Trophoblast cell (in vitro differentiated cells and primary cell): ENCODE results near the gene LRRC27.
"Not testable (repeated sequence)": the region's sequence is repeated elsewhere in the genome, so short reads cannot be mapped to it uniquely, and the experiment has no call there.

Experiments used
- DNase-seq, 2 donors: peaks; one replicate each; pipeline ENCODE4 v3.0.0-alpha.2; 2016
- H2AFZ ChIP-seq: 2 replicates; pipeline ENCODE4 v1.6.1; 2013; ENCODE audit warnings: low read length, moderate library complexity, mild to moderate bottlenecking; ENCODE audit not compliant: insufficient read depth, poor library complexity
- H2AK5ac ChIP-seq: 2 replicates; pipeline ENCODE4 v1.6.1; 2013; ENCODE audit warnings: mild to moderate bottlenecking, low read length
- H2BK120ac ChIP-seq: 2 replicates; pipeline ENCODE4 v1.6.1; 2013; ENCODE audit warnings: low read length, mild to moderate bottlenecking, moderate library complexity; ENCODE audit not compliant: insufficient read depth, poor library complexity
- H2BK12ac ChIP-seq: 2 replicates; pipeline ENCODE4 v1.6.1; 2013; ENCODE audit warnings: mild to moderate bottlenecking, low read length, moderate library complexity
- H2BK5ac ChIP-seq: 2 replicates; pipeline ENCODE4 v1.6.1; 2013; ENCODE audit warnings: low read length, low read depth, moderate library complexity, mild to moderate bottlenecking; ENCODE audit not compliant: poor library complexity
- H3K14ac ChIP-seq: 2 replicates; pipeline ENCODE4 v1.6.1; 2013; ENCODE audit warnings: mild to moderate bottlenecking, low read length
- H3K18ac ChIP-seq: 2 replicates; pipeline ENCODE4 v1.6.1; 2013; ENCODE audit warnings: mild to moderate bottlenecking, low read length
- H3K23ac ChIP-seq: 2 replicates; pipeline ENCODE4 v1.6.1; 2013; ENCODE audit warnings: low read length
- H3K27ac ChIP-seq: 2 replicates; pipeline ENCODE4 v1.5.1; 2013; ENCODE audit warnings: low read depth, mild to moderate bottlenecking, inconsistent platforms, low read length, moderate library complexity
- H3K27me3 ChIP-seq: 2 replicates; pipeline ENCODE4 v1.6.1; 2013; ENCODE audit warnings: inconsistent platforms, mild to moderate bottlenecking, low read length, moderate library complexity; ENCODE audit not compliant: insufficient read depth
- H3K36me3 ChIP-seq, 2 experiments: 1 replicate in 1 of 2; 2 replicates in 1 of 2; pipeline ENCODE4 v1.6.1; 2013; ENCODE audit warnings: low read length in 2 of 2, mild to moderate bottlenecking in 2 of 2, moderate library complexity in 1 of 2; ENCODE audit not compliant: insufficient read depth in 2 of 2, control insufficient read depth in 1 of 2
- H3K4ac ChIP-seq: 2 replicates; pipeline ENCODE4 v1.6.1; 2013; ENCODE audit warnings: low read depth, mild to moderate bottlenecking, low read length, moderate library complexity
- H3K4me1 ChIP-seq, 2 experiments: 1 replicate in 1 of 2; 2 replicates in 1 of 2; pipeline ENCODE4 v1.6.1; 2013; ENCODE audit warnings: low read length in 2 of 2, mild to moderate bottlenecking in 2 of 2, moderate library complexity in 1 of 2; ENCODE audit not compliant: insufficient read depth in 2 of 2, control insufficient read depth in 1 of 2
- H3K4me2 ChIP-seq: 2 replicates; pipeline ENCODE4 v1.6.1; 2013; ENCODE audit warnings: inconsistent platforms, mild to moderate bottlenecking, low read length, moderate library complexity
- H3K4me3 ChIP-seq: 2 replicates; pipeline ENCODE4 v1.5.1; 2013; ENCODE audit warnings: mild to moderate bottlenecking, low read depth, low read length, inconsistent platforms
- H3K79me1 ChIP-seq: one replicate; pipeline ENCODE4 v1.6.1; 2013; ENCODE audit warnings: low read length
- H3K79me2 ChIP-seq: 2 replicates; pipeline ENCODE4 v1.6.1; 2013; ENCODE audit warnings: low read length, mild to moderate bottlenecking; ENCODE audit not compliant: control insufficient read depth, insufficient read depth, poor library complexity
- H3K9ac ChIP-seq: 2 replicates; pipeline ENCODE4 v1.6.1; 2013; ENCODE audit warnings: mild to moderate bottlenecking, low read length
- H3K9me3 ChIP-seq: 2 replicates; pipeline ENCODE4 v1.6.1; 2013; ENCODE audit warnings: low read depth, mild to moderate bottlenecking, control low read depth, inconsistent platforms, low read length; ENCODE audit not compliant: insufficient read depth
- H4K12ac ChIP-seq: 2 replicates; pipeline ENCODE4 v1.6.1; 2013; ENCODE audit warnings: low read depth, mild to moderate bottlenecking, low read length, moderate library complexity
- H4K8ac ChIP-seq: 2 replicates; pipeline ENCODE4 v1.6.1; 2013; ENCODE audit warnings: low read depth, mild to moderate bottlenecking, low read length, moderate library complexity
- H4K91ac ChIP-seq: one replicate; pipeline ENCODE4 v1.6.1; 2013; ENCODE audit warnings: low read depth, mild to moderate bottlenecking, low read length, moderate library complexity
- WGBS: extraction: QIAGEN DNeasy Blood & Tissue Kit; methylation state at CpG from one replicate; pipeline ENCODE4 v1.1.7; 2013; ENCODE audit warnings: missing lambda C conversion rate; ENCODE audit not compliant: insufficient read length, insufficient coverage; ENCODE audit errors: extremely low coverage; 5-methylcytosine and 5-hydroxymethylcytosine counted together

LRRC27 gene

GRCh38 chr10:132336919-132337407 is 5.0 kb downstream of the LRRC27 start:
- Histone ChIP-seq H3K79me1 (peaks cover 3% of the 10 kb centered on the region), H3K9ac (no peak overlapping the region), H2AK5ac (no peak overlapping the region), H3K27me3 (no peaks in the 10 kb centered on the region), H4K91ac (no peak overlapping the region), H3K23ac (no peak overlapping the region), H3K27ac (no peak overlapping the region), H3K4ac (no peak overlapping the region), H2BK12ac (no peak overlapping the region), H3K36me3 (peaks cover 2 to 3% of the 10 kb centered on the region in 2 experiments), H4K12ac (no peak overlapping the region), H2BK120ac (no peak overlapping the region), H3K4me3 (no peak overlapping the region), H3K18ac (no peak overlapping the region), H4K8ac (no peak overlapping the region), H3K79me2 (peaks cover 2% of the 10 kb centered on the region), H3K9me3 (no peaks in the 10 kb centered on the region), H3K4me2 (no peak overlapping the region), H3K4me1 (peaks cover 3 to 5% of the 10 kb centered on the region in 2 experiments), H2BK5ac (no peak overlapping the region), H2AFZ (no peak overlapping the region), H3K14ac (no peak overlapping the region)
- no CpG with 5 or more reads among the region's 19 CpGs for WGBS
- no peak for DNase-seq

DNA sequence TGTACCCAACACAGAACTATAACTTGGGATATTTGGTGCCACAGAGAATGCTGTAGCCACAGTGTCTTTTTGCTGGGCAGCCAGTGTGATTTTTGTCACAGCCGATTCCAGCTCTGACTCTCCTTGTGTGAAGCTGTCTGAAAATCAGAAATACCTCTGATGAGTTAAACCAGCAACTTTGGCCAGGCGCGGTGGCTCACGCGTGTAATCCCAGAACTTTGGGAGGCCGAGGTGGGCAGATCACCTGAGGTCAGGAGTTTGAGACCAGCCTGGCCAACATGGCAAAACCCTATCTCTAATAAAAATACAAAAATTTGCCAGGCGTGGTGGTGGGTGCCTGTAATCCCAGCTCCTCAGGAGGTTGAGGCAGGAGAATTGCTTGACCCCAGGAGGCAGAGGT is 5.9 kb downstream of the LRRC27 start:
- not testable (repeated sequence) for H3K23ac ChIP-seq, H2BK12ac ChIP-seq, H4K91ac ChIP-seq, H2AK5ac ChIP-seq, H3K9ac ChIP-seq, H2BK120ac ChIP-seq, H3K18ac ChIP-seq, H3K9me3 ChIP-seq, DNase-seq, H3K79me2 ChIP-seq, H3K4me3 ChIP-seq, H3K4me1 ChIP-seq, H3K14ac ChIP-seq, H3K36me3 ChIP-seq, H3K27me3 ChIP-seq, H4K8ac ChIP-seq, H3K4me2 ChIP-seq, H3K27ac ChIP-seq, H3K79me1 ChIP-seq, H3K4ac ChIP-seq, H2AFZ ChIP-seq, H4K12ac ChIP-seq, H2BK5ac ChIP-seq
- WGBS: no CpG with 5 or more reads among the region's 7 CpGs

- Histone ChIP-seq H2AK5ac (no peak overlapping the region), H3K23ac (no peak overlapping the region), H3K79me1 (no peaks in the 10 kb centered on the region), H4K8ac (no peak overlapping the region), H3K27me3 (no peaks in the 10 kb centered on the region), H3K4me1 (no peaks in the 10 kb centered on the region), H3K4me2 (no peak overlapping the region), H4K91ac (no peak overlapping the region), H3K27ac (no peak overlapping the region), H3K4me3 (no peak overlapping the region), H3K79me2 (no peaks in the 10 kb centered on the region), H3K9me3 (no peaks in the 10 kb centered on the region), H3K36me3 (peaks cover 2 to 3% of the 10 kb centered on the region in 2 experiments), H2BK120ac (no peak overlapping the region), H2BK12ac (no peak overlapping the region), H2BK5ac (no peak overlapping the region), H3K9ac (no peak overlapping the region), H3K14ac (no peak overlapping the region), H3K18ac (no peak overlapping the region), H4K12ac (no peak overlapping the region), H3K4ac (no peak overlapping the region), H2AFZ (no peak overlapping the region)
- no peak for DNase-seq
- WGBS: no CpG with 5 or more reads among the region's 10 CpGs
Observed at GRCh38 chr10:132338876-132339275, 6.9 kb downstream of the LRRC27 start.

DNA sequence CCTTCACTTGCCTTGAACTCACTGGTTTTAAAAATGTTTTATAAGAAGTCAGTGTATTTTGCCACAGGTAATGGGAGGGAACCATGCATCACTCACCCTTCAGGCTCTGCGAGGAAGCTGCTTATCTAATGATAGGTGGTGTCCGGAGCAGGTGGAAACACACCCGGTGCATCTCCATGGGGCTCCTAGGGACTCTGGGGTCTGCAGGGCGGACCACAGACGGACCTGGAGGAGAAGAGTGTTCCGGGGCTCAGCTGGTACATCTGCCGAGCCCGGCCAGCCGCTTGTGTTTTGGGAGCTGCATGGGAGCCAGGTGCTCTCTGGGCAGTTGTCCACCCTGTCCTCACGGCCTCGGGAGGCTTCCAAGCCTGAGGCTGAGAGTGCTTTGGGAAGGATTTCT is 7.3 kb downstream of the LRRC27 start:
- Histone ChIP-seq H3K4me3 (no peak overlapping the region), H3K79me1 (no peaks in the 10 kb centered on the region), H3K4me2 (no peak overlapping the region), H4K8ac (no peak overlapping the region), H3K36me3 (peaks cover 2 to 3% of the 10 kb centered on the region in 2 experiments), H2BK12ac (no peak overlapping the region), H3K27me3 (no peaks in the 10 kb centered on the region), H3K4ac (no peak overlapping the region), H3K23ac (no peak overlapping the region), H4K91ac (no peak overlapping the region), H3K9me3 (no peaks in the 10 kb centered on the region), H2BK120ac (no peak overlapping the region), H3K27ac (no peak overlapping the region), H2AFZ (no peak overlapping the region), H4K12ac (no peak overlapping the region), H3K18ac (no peak overlapping the region), H3K79me2 (no peaks in the 10 kb centered on the region), H3K14ac (no peak overlapping the region), H3K4me1 (no peaks in the 10 kb centered on the region), H2BK5ac (no peak overlapping the region), H3K9ac (no peak overlapping the region), H2AK5ac (no peak overlapping the region)
- DNase-seq: no peak
- no CpG with 5 or more reads among the region's 11 CpGs for WGBS
